HEK293 (cell line): ENCODE results near the gene SULT1B1.

ENCODE experiments used
- CTCF ChIA-PET: fragments of 350-600 bp; formaldehyde crosslinking; extraction: SDS; loops from one replicate; lab custom pipeline; 2021; ENCODE audit warnings: antibody characterized with exemption; lab: Yijun Ruan, JAX
- POLR2A ChIA-PET: fragments of 300-600 bp; formaldehyde crosslinking; extraction: SDS; loops from one replicate; lab custom pipeline; 2020; ENCODE audit warnings: antibody characterized with exemption, inconsistent platforms; lab: Yijun Ruan, JAX
- H3K27ac ChIP-seq: fragments of 200-500 bp; sonication (Bioruptor generic); 2 replicates; pipeline ENCODE4 v1.5.1; 2014; ENCODE audit warnings: low read depth, low read length, control low read depth, inconsistent platforms; ENCODE audit errors: extremely low read depth
- H3K36me3 ChIP-seq, 2 experiments: fragments of 200-500 bp in 1 of 2; sonication (Bioruptor generic) in 1 of 2; 1 replicate in 1 of 2; 2 replicates in 1 of 2; pipeline ENCODE4 v1.5.1; 2014 to 2017; ENCODE audit warnings: inconsistent platforms in 2 of 2, low read length in 2 of 2; ENCODE audit not compliant: control insufficient read depth in 2 of 2, insufficient read depth in 1 of 2
- H3K4me1 ChIP-seq: fragments of 200-500 bp; sonication (Bioruptor generic); 2 replicates; pipeline ENCODE4 v1.5.1; 2014; ENCODE audit warnings: mild to moderate bottlenecking, low read length, inconsistent platforms; ENCODE audit not compliant: control insufficient read depth, insufficient read depth
- H3K4me3 ChIP-seq: 2 replicates; pipeline ENCODE4 v1.5.1; 2011; ENCODE audit warnings: low read depth, mild to moderate bottlenecking, control low read depth, low read length, moderate library complexity
- H3K9me3 ChIP-seq: fragments of 200-500 bp; sonication (Bioruptor generic); 2 replicates; pipeline ENCODE4 v1.5.1; 2014; ENCODE audit warnings: low read depth, low read length, inconsistent platforms; ENCODE audit not compliant: control insufficient read depth, insufficient read depth
- MZF1 ChIP-seq: fragments of 450-650 bp; formaldehyde crosslinking; IDR thresholded peaks from 2 replicates; pipeline ENCODE4 v1.5.1; 2017; ENCODE audit warnings: missing biosample characterization, missing genetic modification characterization, borderline replicate concordance
- ZNF623 ChIP-seq: fragments of 450-650 bp; formaldehyde crosslinking; IDR thresholded peaks from 2 replicates; pipeline ENCODE4 v1.5.1; 2016; ENCODE audit warnings: missing biosample characterization, missing genetic modification characterization
- ZNF624 ChIP-seq: fragments of 450-650 bp; formaldehyde crosslinking; IDR thresholded peaks from 2 replicates; pipeline ENCODE4 v1.5.1; 2017; ENCODE audit warnings: missing biosample characterization, missing genetic modification characterization
- TF ChIP-seq, protein P1 (sequence below): fragments of 450-650 bp; formaldehyde crosslinking; IDR thresholded peaks from 2 replicates; pipeline ENCODE4 v1.5.1; 2016; ENCODE audit warnings: missing biosample characterization, missing genetic modification characterization, borderline replicate concordance
- TF ChIP-seq, protein P2 (sequence below): fragments of 450-650 bp; formaldehyde crosslinking; IDR thresholded peaks from 2 replicates; pipeline ENCODE4 v1.5.1; 2016; ENCODE audit warnings: missing biosample characterization, missing genetic modification characterization
- TF ChIP-seq, protein P3 (sequence below): fragments of 450-650 bp; formaldehyde crosslinking; IDR thresholded peaks from 2 replicates; pipeline ENCODE4 v1.5.1; 2016; ENCODE audit warnings: missing biosample characterization, missing genetic modification characterization
- TF ChIP-seq, protein P4 (sequence below): fragments of 450-650 bp; IDR thresholded peaks from 2 replicates; pipeline ENCODE4 v1.5.1; 2018; ENCODE audit warnings: missing biosample characterization, mild to moderate bottlenecking, missing genetic modification characterization
- TF ChIP-seq, protein P5 (sequence below): fragments of 450-650 bp; formaldehyde crosslinking; IDR thresholded peaks from 2 replicates; pipeline ENCODE4 v1.5.1; 2016; ENCODE audit warnings: missing biosample characterization, missing genetic modification characterization

The SULT1B1 gene

DNA sequence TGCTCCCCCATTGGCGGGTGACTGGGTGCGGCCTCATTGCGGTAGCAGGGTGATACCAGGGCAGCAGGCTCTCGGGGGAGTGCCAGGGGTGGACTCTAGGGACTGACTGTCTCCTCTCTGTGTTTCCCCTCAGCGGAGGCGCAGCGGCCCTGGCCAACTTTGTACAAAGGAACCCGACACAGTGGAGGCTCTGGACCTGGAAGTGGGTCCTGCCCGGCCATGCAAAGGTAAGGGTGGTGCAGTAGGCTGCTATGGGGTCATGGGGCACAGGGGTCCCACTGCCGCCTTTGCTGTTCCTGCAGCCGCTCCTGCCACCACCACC is 16.3 kb downstream of the SULT1B1 start:
- CTCF ChIA-PET, result no interaction called here
- Histone ChIP-seq H3K4me3 (no peak overlapping the region), H3K4me1 (no peaks in the 10 kb centered on the region), H3K27ac (no peak overlapping the region), H3K9me3 (no peaks in the 10 kb centered on the region), H3K36me3 (no peaks in the 10 kb centered on the region)
- TF ChIP-seq, protein P1, sequence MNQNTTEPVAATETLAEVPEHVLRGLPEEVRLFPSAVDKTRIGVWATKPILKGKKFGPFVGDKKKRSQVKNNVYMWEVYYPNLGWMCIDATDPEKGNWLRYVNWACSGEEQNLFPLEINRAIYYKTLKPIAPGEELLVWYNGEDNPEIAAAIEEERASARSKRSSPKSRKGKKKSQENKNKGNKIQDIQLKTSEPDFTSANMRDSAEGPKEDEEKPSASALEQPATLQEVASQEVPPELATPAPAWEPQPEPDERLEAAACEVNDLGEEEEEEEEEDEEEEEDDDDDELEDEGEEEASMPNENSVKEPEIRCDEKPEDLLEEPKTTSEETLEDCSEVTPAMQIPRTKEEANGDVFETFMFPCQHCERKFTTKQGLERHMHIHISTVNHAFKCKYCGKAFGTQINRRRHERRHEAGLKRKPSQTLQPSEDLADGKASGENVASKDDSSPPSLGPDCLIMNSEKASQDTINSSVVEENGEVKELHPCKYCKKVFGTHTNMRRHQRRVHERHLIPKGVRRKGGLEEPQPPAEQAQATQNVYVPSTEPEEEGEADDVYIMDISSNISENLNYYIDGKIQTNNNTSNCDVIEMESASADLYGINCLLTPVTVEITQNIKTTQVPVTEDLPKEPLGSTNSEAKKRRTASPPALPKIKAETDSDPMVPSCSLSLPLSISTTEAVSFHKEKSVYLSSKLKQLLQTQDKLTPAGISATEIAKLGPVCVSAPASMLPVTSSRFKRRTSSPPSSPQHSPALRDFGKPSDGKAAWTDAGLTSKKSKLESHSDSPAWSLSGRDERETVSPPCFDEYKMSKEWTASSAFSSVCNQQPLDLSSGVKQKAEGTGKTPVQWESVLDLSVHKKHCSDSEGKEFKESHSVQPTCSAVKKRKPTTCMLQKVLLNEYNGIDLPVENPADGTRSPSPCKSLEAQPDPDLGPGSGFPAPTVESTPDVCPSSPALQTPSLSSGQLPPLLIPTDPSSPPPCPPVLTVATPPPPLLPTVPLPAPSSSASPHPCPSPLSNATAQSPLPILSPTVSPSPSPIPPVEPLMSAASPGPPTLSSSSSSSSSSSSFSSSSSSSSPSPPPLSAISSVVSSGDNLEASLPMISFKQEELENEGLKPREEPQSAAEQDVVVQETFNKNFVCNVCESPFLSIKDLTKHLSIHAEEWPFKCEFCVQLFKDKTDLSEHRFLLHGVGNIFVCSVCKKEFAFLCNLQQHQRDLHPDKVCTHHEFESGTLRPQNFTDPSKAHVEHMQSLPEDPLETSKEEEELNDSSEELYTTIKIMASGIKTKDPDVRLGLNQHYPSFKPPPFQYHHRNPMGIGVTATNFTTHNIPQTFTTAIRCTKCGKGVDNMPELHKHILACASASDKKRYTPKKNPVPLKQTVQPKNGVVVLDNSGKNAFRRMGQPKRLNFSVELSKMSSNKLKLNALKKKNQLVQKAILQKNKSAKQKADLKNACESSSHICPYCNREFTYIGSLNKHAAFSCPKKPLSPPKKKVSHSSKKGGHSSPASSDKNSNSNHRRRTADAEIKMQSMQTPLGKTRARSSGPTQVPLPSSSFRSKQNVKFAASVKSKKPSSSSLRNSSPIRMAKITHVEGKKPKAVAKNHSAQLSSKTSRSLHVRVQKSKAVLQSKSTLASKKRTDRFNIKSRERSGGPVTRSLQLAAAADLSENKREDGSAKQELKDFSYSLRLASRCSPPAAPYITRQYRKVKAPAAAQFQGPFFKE, result no peak
- TF ChIP-seq ZNF623 (tag by site-specific recombination), result no peak
- POLR2A ChIA-PET, result no interaction called here

DNA sequence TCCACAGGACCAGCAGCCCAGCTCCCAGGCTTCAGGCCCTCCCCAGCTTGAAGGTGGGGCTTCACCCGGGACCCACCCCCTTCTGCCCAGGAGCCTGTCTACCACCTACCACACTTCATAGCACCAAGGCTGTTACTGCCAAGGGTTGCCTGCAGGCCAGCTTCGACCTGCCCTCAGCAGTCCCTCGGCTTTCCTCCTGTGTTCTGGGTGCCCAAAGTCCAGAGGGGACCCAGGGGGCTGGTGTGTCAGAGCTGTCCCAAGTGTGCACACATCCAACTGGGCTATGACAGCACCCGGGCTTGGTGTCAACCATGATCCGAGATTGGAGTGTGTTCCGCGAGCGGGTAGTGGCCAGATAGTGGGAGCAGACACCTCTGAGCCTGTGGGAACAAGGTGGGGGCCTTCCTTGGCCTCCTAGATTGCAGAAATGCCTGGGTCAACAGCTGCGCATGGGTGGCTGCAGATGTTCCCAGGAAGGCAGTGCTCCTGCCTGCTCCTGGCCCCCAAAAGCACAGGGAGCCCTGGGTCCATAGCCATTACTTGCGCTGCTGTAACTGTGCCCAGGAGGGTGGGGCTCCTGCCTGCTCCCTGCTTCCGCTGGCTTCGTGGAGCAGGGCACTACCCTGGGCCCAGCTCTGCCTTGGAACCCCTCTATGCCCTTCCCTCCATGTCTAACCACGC is 16.8 kb downstream of the SULT1B1 start:
- CTCF ChIA-PET, result no interaction called here
- Histone ChIP-seq H3K4me1 (no peaks in the 10 kb centered on the region), H3K36me3 (no peaks in the 10 kb centered on the region), H3K27ac (no peak overlapping the region), H3K9me3 (no peaks in the 10 kb centered on the region), H3K4me3 (no peak overlapping the region)
- TF ChIP-seq, protein P2, sequence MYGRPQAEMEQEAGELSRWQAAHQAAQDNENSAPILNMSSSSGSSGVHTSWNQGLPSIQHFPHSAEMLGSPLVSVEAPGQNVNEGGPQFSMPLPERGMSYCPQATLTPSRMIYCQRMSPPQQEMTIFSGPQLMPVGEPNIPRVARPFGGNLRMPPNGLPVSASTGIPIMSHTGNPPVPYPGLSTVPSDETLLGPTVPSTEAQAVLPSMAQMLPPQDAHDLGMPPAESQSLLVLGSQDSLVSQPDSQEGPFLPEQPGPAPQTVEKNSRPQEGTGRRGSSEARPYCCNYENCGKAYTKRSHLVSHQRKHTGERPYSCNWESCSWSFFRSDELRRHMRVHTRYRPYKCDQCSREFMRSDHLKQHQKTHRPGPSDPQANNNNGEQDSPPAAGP (tag by site-specific recombination), result no peak
- TF ChIP-seq, protein P3, sequence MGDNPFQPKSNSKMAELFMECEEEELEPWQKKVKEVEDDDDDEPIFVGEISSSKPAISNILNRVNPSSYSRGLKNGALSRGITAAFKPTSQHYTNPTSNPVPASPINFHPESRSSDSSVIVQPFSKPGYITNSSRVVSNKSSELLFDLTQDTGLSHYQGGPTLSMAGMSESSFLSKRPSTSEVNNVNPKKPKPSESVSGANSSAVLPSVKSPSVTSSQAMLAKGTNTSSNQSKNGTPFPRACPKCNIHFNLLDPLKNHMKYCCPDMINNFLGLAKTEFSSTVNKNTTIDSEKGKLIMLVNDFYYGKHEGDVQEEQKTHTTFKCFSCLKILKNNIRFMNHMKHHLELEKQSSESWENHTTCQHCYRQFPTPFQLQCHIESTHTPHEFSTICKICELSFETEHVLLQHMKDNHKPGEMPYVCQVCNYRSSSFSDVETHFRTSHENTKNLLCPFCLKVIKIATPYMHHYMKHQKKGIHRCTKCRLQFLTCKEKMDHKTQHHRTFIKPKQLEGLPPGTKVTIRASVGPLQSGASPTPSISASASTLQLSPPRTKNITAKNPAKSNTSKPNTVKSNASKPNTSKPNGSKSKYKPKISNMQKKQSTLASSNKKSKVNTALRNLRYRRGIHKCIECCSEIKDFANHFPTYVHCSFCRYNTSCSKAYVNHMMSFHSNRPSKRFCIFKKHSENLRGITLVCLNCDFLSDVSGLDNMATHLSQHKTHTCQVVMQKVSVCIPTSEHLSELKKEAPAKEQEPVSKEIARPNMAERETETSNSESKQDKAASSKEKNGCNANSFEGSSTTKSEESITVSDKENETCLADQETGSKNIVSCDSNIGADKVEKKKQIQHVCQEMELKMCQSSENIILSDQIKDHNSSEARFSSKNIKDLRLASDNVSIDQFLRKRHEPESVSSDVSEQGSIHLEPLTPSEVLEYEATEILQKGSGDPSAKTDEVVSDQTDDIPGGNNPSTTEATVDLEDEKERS, result no peak
- TF ChIP-seq MZF1 (tag by site-specific recombination) (no peak), ZNF624 (tag by site-specific recombination) (no peak)
- TF ChIP-seq, protein P4, sequence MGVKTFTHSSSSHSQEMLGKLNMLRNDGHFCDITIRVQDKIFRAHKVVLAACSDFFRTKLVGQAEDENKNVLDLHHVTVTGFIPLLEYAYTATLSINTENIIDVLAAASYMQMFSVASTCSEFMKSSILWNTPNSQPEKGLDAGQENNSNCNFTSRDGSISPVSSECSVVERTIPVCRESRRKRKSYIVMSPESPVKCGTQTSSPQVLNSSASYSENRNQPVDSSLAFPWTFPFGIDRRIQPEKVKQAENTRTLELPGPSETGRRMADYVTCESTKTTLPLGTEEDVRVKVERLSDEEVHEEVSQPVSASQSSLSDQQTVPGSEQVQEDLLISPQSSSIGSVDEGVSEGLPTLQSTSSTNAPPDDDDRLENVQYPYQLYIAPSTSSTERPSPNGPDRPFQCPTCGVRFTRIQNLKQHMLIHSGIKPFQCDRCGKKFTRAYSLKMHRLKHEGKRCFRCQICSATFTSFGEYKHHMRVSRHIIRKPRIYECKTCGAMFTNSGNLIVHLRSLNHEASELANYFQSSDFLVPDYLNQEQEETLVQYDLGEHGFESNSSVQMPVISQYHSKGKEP (tag by site-specific recombination), result no peak
- TF ChIP-seq, protein P5, sequence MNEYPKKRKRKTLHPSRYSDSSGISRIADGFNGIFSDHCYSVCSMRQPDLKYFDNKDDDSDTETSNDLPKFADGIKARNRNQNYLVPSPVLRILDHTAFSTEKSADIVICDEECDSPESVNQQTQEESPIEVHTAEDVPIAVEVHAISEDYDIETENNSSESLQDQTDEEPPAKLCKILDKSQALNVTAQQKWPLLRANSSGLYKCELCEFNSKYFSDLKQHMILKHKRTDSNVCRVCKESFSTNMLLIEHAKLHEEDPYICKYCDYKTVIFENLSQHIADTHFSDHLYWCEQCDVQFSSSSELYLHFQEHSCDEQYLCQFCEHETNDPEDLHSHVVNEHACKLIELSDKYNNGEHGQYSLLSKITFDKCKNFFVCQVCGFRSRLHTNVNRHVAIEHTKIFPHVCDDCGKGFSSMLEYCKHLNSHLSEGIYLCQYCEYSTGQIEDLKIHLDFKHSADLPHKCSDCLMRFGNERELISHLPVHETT (tag by site-specific recombination), result no peak
- POLR2A ChIA-PET, result no interaction called here
